K562 (cell line): Measurements from ENCODE around the gene HOXC5. TPM values are rescaled to one million over a fixed set of nuclear protein-coding genes. Genes with fewer than 3 reads are reported as not detected.

ENCODE experiments used
- ATAC-seq: fragments of 200-7000 bp; cut with Tn5 transposase; 3 replicates; pipeline ENCODE4 v1.9.1; 2020; ENCODE audit warnings: moderate library complexity
- BruUV-seq: library from RNA; stranded (reverse); fragments of 400-500 nt; replicated peaks from 2 replicates; lab custom pipeline; 2021; lab: Mats Ljungman, UMichigan
- CTCF ChIA-PET: fragments of 300-600 bp; formaldehyde crosslinking; extraction: SDS; loops from one replicate; lab custom pipeline; 2021; ENCODE audit warnings: low intra/inter-chr PET ratio; lab: Yijun Ruan, JAX
- POLR2A ChIA-PET: fragments of 300-600, 350-650 bp; sonication (Branson Sonifier 250); formaldehyde crosslinking; extraction: SDS; loops from one replicate; lab custom pipeline; 2021; ENCODE audit warnings: antibody characterized with exemption, inconsistent platforms; lab: Yijun Ruan, JAX
- DNase-seq, 4 experiments: peaks; one replicate each; pipeline versions ENCODE4 v3.0.0 to v3.0.0-alpha.2; 2011 to 2018; ENCODE audit warnings: low spot score in 3 of 4, mixed read lengths in 3 of 4; ENCODE audit errors: extremely low read depth in 1 of 4
- FAIRE-seq: peaks from 2 replicates; lab custom pipeline; 2011; peaks lifted over from hg19 to GRCh38; lab: Jason Lieb, UNC
- H2AFZ ChIP-seq: 2 replicates; pipeline ENCODE4 v1.6.0; 2011; ENCODE audit warnings: low read depth, low read length, control low read depth, inconsistent platforms
- H3K27ac ChIP-seq: fragments of 200-600 bp; 3 replicates; pipeline ENCODE4 v1.8.0; 2011; ENCODE audit warnings: low read depth, mild to moderate bottlenecking, control low read depth, inconsistent platforms, low read length, moderate library complexity, mixed read lengths; ENCODE audit errors: extremely low read depth
- H3K27me3 ChIP-seq, 2 experiments: fragments of 300-600 bp in 1 of 2; 2 replicates in 1 of 2; 3 replicates in 1 of 2; pipeline versions ENCODE4 v1.6.0 to v1.8.0; 2011; ENCODE audit warnings: inconsistent platforms in 2 of 2, low read length in 2 of 2, mild to moderate bottlenecking in 1 of 2, mixed read lengths in 1 of 2, moderate library complexity in 1 of 2; ENCODE audit not compliant: control insufficient read depth in 2 of 2, insufficient read depth in 2 of 2
- H3K36me3 ChIP-seq: fragments of 300-600 bp; 3 replicates; pipeline ENCODE4 v1.8.0; 2011; ENCODE audit warnings: mild to moderate bottlenecking, low read length, inconsistent platforms; ENCODE audit not compliant: control insufficient read depth, insufficient read depth
- H3K4me1 ChIP-seq, 2 experiments: fragments of 200-600 bp in 1 of 2; replicated peaks in 1 of 2; 2 replicates in 1 of 2; 3 replicates in 1 of 2; pipeline versions ENCODE4 v1.5.1 to v1.8.0; 2011; ENCODE audit warnings: inconsistent platforms in 2 of 2, low read length in 2 of 2, mild to moderate bottlenecking in 1 of 2, mixed read lengths in 1 of 2, moderate library complexity in 1 of 2; ENCODE audit not compliant: control insufficient read depth in 2 of 2, insufficient read depth in 2 of 2
- H3K4me2 ChIP-seq: 2 replicates; pipeline ENCODE4 v1.6.1; 2011; ENCODE audit warnings: low read length, control low read depth, inconsistent platforms, mixed read lengths; ENCODE audit not compliant: insufficient read depth
- H3K4me3 ChIP-seq: fragments of 200-600 bp; sonication (generic), shearing (Covaris generic); 2 replicates; pipeline ENCODE4 v1.5.1; 2016; ENCODE audit warnings: control low read depth, inconsistent platforms
- H3K79me2 ChIP-seq: fragments of 200-600 bp; 3 replicates; pipeline ENCODE4 v1.8.0; 2011; ENCODE audit warnings: low read length, inconsistent platforms; ENCODE audit not compliant: control insufficient read depth, insufficient read depth
- H3K9ac ChIP-seq, 2 experiments: 2 replicates each; pipeline versions ENCODE4 v1.6.0 to v1.6.1; 2011; ENCODE audit warnings: low read depth in 2 of 2, low read length in 2 of 2, control low read depth in 1 of 2, inconsistent platforms in 1 of 2, mild to moderate bottlenecking in 1 of 2, mixed read lengths in 1 of 2; ENCODE audit not compliant: insufficient read depth in 1 of 2
- H3K9me1 ChIP-seq: one replicate; pipeline ENCODE4 v1.6.0; 2011; ENCODE audit warnings: inconsistent platforms, mild to moderate bottlenecking, low read length, moderate library complexity; ENCODE audit not compliant: control insufficient read depth, insufficient read depth
- H3K9me3 ChIP-seq: replicated peaks from 2 replicates; pipeline ENCODE4 v1.5.1; 2011; ENCODE audit warnings: low read depth, low read length, inconsistent platforms; ENCODE audit not compliant: control insufficient read depth, insufficient read depth
- H4K20me1 ChIP-seq: replicated peaks from 2 replicates; pipeline ENCODE4 v1.6.1; 2011; ENCODE audit warnings: low read length, inconsistent platforms, mixed read lengths; ENCODE audit not compliant: control insufficient read depth, insufficient read depth
- CC2D1A ChIP-seq: fragments of 450-650 bp; IDR thresholded peaks from 2 replicates; pipeline ENCODE4 v1.6.1; 2017; ENCODE audit warnings: mild to moderate bottlenecking
- DIDO1 ChIP-seq: fragments of 450-650 bp; IDR thresholded peaks from 2 replicates; pipeline ENCODE4 v1.6.1; 2016; ENCODE audit warnings: low read depth, missing biosample characterization, missing genetic modification characterization
- GATAD2A ChIP-seq: fragments of 450-650 bp; IDR thresholded peaks from 2 replicates; pipeline ENCODE4 v1.6.1; 2017
- MED1 ChIP-seq: sonication (generic); formaldehyde crosslinking; IDR thresholded peaks from 2 replicates; pipeline ENCODE4 v1.8.1; 2023; ENCODE audit warnings: missing genetic modification reagents, borderline replicate concordance
- MEF2D ChIP-seq: conservative IDR thresholded peaks from 2 replicates; pipeline ENCODE4 v1.6.1; 2016; ENCODE audit warnings: low read depth, missing genetic modification characterization, missing compliant biosample characterization
- MIER1 ChIP-seq: fragments of 450-650 bp; IDR thresholded peaks from 2 replicates; pipeline ENCODE4 v1.6.1; 2016; ENCODE audit warnings: antibody characterized with exemption, mild to moderate bottlenecking, low read depth
- OTX1 ChIP-seq: fragments of 450-650 bp; formaldehyde crosslinking; IDR thresholded peaks from 2 replicates; pipeline ENCODE4 v1.4.0; 2022; ENCODE audit warnings: mild to moderate bottlenecking
- POLR2G ChIP-seq: fragments of 200-400 bp; formaldehyde crosslinking; IDR thresholded peaks from 2 replicates; pipeline ENCODE4 v1.6.1; 2017; ENCODE audit warnings: low read depth, mild to moderate bottlenecking, antibody characterized with exemption, low read length, moderate library complexity
- PRMT5 ChIP-seq: sonication (generic); formaldehyde crosslinking; IDR thresholded peaks from 2 replicates; pipeline ENCODE4 v1.5.0; 2020; ENCODE audit warnings: missing genetic modification reagents
- SMARCB1 ChIP-seq: IDR thresholded peaks from 2 replicates; pipeline ENCODE4 v1.6.1; 2011; ENCODE audit warnings: improper control_type of control experiment, low read depth; ENCODE audit not compliant: insufficient read length
- SRSF7 ChIP-seq: fragments of 200-400 bp; formaldehyde crosslinking; optimal IDR thresholded peaks from 2 replicates; pipeline ENCODE3; 2017; ENCODE audit warnings: mild to moderate bottlenecking, low read depth, low read length
- YY1 ChIP-seq, 3 experiments: IDR thresholded peaks; 2 replicates each; pipeline ENCODE4 v1.6.1; 2011; ENCODE audit warnings: low read length in 2 of 3, mild to moderate bottlenecking in 2 of 3, moderate library complexity in 2 of 3, borderline replicate concordance in 1 of 3, control low read depth in 1 of 3, low read depth in 1 of 3; ENCODE audit not compliant: insufficient read depth in 3 of 3, insufficient replicate concordance in 2 of 3, control insufficient read depth in 1 of 3, insufficient read length in 1 of 3; ENCODE audit errors: extremely low read depth in 1 of 3
- ZNF212 ChIP-seq: fragments of 450-650 bp; formaldehyde crosslinking; IDR thresholded peaks from 2 replicates; pipeline ENCODE4 v1.4.0; 2020; ENCODE audit warnings: mild to moderate bottlenecking
- WGBS: fragments of 100-300 bp; shearing (Covaris generic); methylation state at CpG from one replicate; pipeline ENCODE4 v1.1.6; 2016; ENCODE audit warnings: low coverage, mixed read lengths; ENCODE audit not compliant: insufficient coverage; ENCODE audit errors: missing lambda C conversion rate; 5-methylcytosine and 5-hydroxymethylcytosine counted together
- in situ Hi-C: fragments of 300-500 bp; cut with MboI; formaldehyde crosslinking; loops from 4 replicates; pipeline ENCODE4 v1.15.0; 2018; ENCODE audit warnings: inconsistent platforms, mixed read lengths
- intact Hi-C: fragments of 100-400 bp; cut with micrococcal nuclease; formaldehyde crosslinking; loops from 2 replicates; pipeline ENCODE4 v1.14.2; 2022
- polyA plus RNA-seq, 8 experiments: library from polyadenylated mRNA; depleted of rRNA in 4 of 8; stranded (reverse) in 5 of 8; unstranded in 3 of 8; fragments of >200 nt; fragmentation: Nextera tagmentation in 2 of 8; fragmentation: Illumina TruSeq in 1 of 8; extraction: Ambion mirVana in 2 of 8; extraction: Trizol in 1 of 8; gene quantifications; 2 replicates each; pipeline versions ENCODE4 v1.2.1 to v1.2.3, GENCODE V29; 2011 to 2014; ENCODE audit warnings: inconsistent platforms in 1 of 8, missing spikeins in 1 of 8
- total RNA-seq, 7 experiments: library from RNA; depleted of rRNA in 6 of 7; stranded (reverse); fragments of >200 nt in 6 of 7; fragmentation: Illumina TruSeq in 2 of 7; extraction: Trizol in 2 of 7; gene quantifications; 2 replicates each; pipeline versions ENCODE4 v1.2.1 to v1.2.3, GENCODE V29; 2011 to 2021; ENCODE audit warnings: low replicate concordance in 1 of 7
- TF ChIP-seq, protein P1 (sequence below): IDR thresholded peaks from 2 replicates; pipeline ENCODE4 v1.6.1; 2016; ENCODE audit warnings: missing genetic modification characterization, missing compliant biosample characterization
- TF ChIP-seq, protein P2 (sequence below), 3 experiments: IDR thresholded peaks in 2 of 3; conservative IDR thresholded peaks in 1 of 3; 2 replicates each; pipeline ENCODE4 v1.5.1; 2011 to 2012; ENCODE audit warnings: low read length in 3 of 3, mild to moderate bottlenecking in 3 of 3, control low read depth in 2 of 3, improper control_type of control experiment in 1 of 3, inconsistent platforms in 1 of 3, low read depth in 1 of 3, mixed read lengths in 1 of 3, moderate library complexity in 1 of 3; ENCODE audit not compliant: insufficient read depth in 2 of 3
- TF ChIP-seq, protein P3 (sequence below): fragments of 250-450 bp; sonication (Bioruptor Pico); IDR thresholded peaks from 2 replicates; pipeline ENCODE4 v1.8.0; 2021; ENCODE audit warnings: borderline replicate concordance, mild to moderate bottlenecking, moderate library complexity; ENCODE audit not compliant: poor library complexity, severe bottlenecking

HOXC5 gene
- total and polyA plus RNA-seq, 9 of the 15 experiments (the other 6 are each of a cell fraction or from before 2014, with no cell fraction given): 0.10 to 0.44 (median 0.18) TPM; not detected in 4

DNA sequence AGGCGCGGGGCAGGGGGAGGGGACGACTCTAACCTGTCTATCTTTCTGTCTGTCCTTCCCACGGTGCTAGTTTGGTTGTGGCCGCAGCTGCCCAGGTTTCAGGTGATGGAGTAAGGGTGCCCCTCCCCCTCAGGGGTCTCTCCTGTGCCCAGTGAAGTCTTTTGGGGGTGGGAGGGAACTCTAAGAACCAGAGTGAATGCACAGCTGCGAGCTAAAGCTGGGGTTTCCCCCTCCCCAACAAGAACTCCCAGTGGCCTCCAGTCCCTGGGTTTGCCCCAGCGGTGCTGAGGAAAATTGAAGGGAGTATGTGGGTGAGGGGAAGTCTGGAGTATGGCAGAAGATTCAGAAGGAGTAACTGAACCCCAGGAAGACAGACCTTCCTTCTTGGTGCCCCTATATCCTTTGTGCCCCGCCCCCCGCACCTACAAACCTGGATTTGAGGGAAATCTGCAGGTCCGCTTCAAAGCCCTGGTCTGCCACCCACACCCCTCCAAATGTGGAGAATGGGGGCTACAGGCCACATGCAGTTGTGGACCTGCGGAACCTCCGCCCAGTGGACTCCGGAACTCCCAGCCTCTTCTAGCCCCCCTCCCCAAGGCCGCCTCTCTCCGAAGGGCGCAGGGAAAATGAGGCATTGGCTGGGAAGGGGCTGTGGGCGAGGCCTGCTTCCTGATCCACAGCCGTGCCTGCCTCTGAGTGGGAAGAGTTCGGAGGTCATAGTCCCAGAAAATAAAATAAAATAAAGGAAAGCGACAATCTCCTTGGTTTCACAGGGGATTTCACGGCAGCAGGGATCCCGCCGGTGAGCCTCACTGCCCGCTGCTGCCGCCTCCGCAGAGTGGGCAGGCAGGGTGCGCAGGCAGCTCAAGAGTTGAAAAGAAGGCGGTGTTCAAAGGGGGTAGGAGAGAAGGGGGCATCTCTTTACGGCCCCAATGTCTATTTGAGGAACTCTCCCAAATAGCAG lies 36.3 kb upstream of the HOXC5 start:
- intact Hi-C loops: no loop called here
- ChIA-PET CTCF (no interaction called here), POLR2A (interaction anchor here (0.7 to 5.6 kb wide), 7 partner anchors 9 to 403 kb away, joined by 3 to 43 read pairs (median 3); no protein-coding TSS in a partner anchor)
- Histone ChIP-seq H3K4me2 (peak overlapping the region; percentile 92), H3K9ac (peak overlapping the region; percentile 87 to 96), H3K27me3 (no peaks in the 10 kb centered on the region), H3K9me3 (no peaks in the 10 kb centered on the region), H3K4me3 (peak overlapping the region; percentile 61), H3K9me1 (no peaks in the 10 kb centered on the region), H3K4me1 (peaks cover 38 to 70% of the 10 kb centered on the region in 2 experiments), H4K20me1 (no peaks in the 10 kb centered on the region), H3K36me3 (no peaks in the 10 kb centered on the region), H3K27ac (peak overlapping the region; percentile 94), H3K79me2 (peaks cover 46% of the 10 kb centered on the region), H2AFZ (peak overlapping the region; percentile 25; the same call in 1 of the 2 replicates)
- DNase-seq: peak in 1 of 4 experiments; percentile 53
- peak; percentile 3; the same call in 2 of the 3 replicates for ATAC-seq
- FAIRE-seq: no peak
- TSS peak; percentile 55 for BruUV-seq
- 70% methylated on average over 28 of the region's 29 CpGs for WGBS
- in situ Hi-C loops: no loop called here
- TF ChIP-seq ZNF212 (CRISPR knock-in tag): no peak
- TF ChIP-seq, protein P1, sequence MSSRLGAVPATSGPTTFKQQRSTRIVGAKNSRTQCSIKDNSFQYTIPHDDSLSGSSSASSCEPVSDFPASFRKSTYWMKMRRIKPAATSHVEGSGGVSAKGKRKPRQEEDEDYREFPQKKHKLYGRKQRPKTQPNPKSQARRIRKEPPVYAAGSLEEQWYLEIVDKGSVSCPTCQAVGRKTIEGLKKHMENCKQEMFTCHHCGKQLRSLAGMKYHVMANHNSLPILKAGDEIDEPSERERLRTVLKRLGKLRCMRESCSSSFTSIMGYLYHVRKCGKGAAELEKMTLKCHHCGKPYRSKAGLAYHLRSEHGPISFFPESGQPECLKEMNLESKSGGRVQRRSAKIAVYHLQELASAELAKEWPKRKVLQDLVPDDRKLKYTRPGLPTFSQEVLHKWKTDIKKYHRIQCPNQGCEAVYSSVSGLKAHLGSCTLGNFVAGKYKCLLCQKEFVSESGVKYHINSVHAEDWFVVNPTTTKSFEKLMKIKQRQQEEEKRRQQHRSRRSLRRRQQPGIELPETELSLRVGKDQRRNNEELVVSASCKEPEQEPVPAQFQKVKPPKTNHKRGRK (tag): 0 out of 2 replicates have a peak, but pooled peaks have one; percentile 2
- no peak for TF ChIP-seq MED1 (CRISPR knock-in tag)
- TF ChIP-seq MIER1: 0 out of 2 replicates have a peak, but pooled peaks have one; percentile 4
- no peak for TF ChIP-seq SRSF7
- no peak for TF ChIP-seq CC2D1A
- TF ChIP-seq OTX1 (CRISPR knock-in tag): no peak
- TF ChIP-seq POLR2G: peak; percentile 30; the same call in 1 of the 2 replicates
- TF ChIP-seq, protein P2, sequence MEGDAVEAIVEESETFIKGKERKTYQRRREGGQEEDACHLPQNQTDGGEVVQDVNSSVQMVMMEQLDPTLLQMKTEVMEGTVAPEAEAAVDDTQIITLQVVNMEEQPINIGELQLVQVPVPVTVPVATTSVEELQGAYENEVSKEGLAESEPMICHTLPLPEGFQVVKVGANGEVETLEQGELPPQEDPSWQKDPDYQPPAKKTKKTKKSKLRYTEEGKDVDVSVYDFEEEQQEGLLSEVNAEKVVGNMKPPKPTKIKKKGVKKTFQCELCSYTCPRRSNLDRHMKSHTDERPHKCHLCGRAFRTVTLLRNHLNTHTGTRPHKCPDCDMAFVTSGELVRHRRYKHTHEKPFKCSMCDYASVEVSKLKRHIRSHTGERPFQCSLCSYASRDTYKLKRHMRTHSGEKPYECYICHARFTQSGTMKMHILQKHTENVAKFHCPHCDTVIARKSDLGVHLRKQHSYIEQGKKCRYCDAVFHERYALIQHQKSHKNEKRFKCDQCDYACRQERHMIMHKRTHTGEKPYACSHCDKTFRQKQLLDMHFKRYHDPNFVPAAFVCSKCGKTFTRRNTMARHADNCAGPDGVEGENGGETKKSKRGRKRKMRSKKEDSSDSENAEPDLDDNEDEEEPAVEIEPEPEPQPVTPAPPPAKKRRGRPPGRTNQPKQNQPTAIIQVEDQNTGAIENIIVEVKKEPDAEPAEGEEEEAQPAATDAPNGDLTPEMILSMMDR (IDR thresholded peaks at IDR 0.05 in 2 of 3, conservative IDR thresholded peaks at IDR 0.05 in 1 of 3; ENCODE audit: insufficient read depth in 2 of 3, low read depth in 1 of 3, low read length in 3 of 3): 0 out of 6 replicates have a peak, but pooled peaks of 1 of the 3 experiments have one; percentile 10
- TF ChIP-seq, protein P3, sequence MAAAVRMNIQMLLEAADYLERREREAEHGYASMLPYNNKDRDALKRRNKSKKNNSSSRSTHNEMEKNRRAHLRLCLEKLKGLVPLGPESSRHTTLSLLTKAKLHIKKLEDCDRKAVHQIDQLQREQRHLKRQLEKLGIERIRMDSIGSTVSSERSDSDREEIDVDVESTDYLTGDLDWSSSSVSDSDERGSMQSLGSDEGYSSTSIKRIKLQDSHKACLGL: no peak
- TF ChIP-seq SMARCB1: no peak
- no peak for TF ChIP-seq MEF2D
- no peak for TF ChIP-seq PRMT5 (CRISPR knock-in tag)
- no peak for TF ChIP-seq YY1 (IDR thresholded peaks at IDR 0.05; ENCODE audit: borderline replicate concordance in 1 of 3, control insufficient read depth in 1 of 3, extremely low read depth in 1 of 3, insufficient read depth in 3 of 3, insufficient read length in 1 of 3, insufficient replicate concordance in 2 of 3, low read depth in 1 of 3, low read length in 2 of 3)
- no peak for TF ChIP-seq GATAD2A
- no peak for TF ChIP-seq DIDO1 (tag)
